ENCODE data around the gene SKA3. TPM values are rescaled to one million over a fixed set of nuclear protein-coding genes. Genes with fewer than 3 reads are reported as not detected.

Gene SKA3
- polyA plus RNA-seq, 1 donor (not counting 4 experiments of a cell fraction or from before 2014, with no cell fraction given), result 13.4 TPM

GRCh38 chr13:21123956-21124355, 52.4 kb downstream of the SKA3 start:
- FAIRE-seq, result no peak
- H3K27me3 ChIP-seq (ENCODE audit: control insufficient read depth, extremely low read depth, insufficient read depth, low read length), result no peaks in the 10 kb centered on the region
- dilution Hi-C loops (cut with MboI; ENCODE audit: extremely low pct_ligation_motif_present, low sequenced_read_pairs), result no loop called here

GRCh38 chr13:21121616-21122015, 54.7 kb downstream of the SKA3 start:
- no peak overlapping the region for H3K27ac ChIP-seq (ENCODE audit: control insufficient read depth, insufficient read depth, low read length)
- H3K9me1 ChIP-seq (ENCODE audit: control insufficient read depth, extremely low read depth, insufficient read depth, low read length), result no peaks in the 10 kb centered on the region
- no peaks in the 10 kb centered on the region for H3K79me2 ChIP-seq (ENCODE audit: control insufficient read depth, insufficient read depth, low read length)
- no peaks in the 10 kb centered on the region for H3K36me3 ChIP-seq (ENCODE audit: control insufficient read depth in 2 of 2, extremely low read depth in 1 of 2, insufficient read depth in 2 of 2, low read length in 2 of 2)
- TF ChIP-seq EZH2 (IDR thresholded peaks at IDR 0.05; ENCODE audit: low read length) (no peak), CTCF (optimal IDR thresholded peaks at IDR 0.05 in 1 of 3, IDR thresholded peaks at IDR 0.05 in 1 of 3, conservative IDR thresholded peaks at IDR 0.05 in 1 of 3; ENCODE audit: extremely low read depth in 1 of 3, insufficient read depth in 2 of 3, low read length in 3 of 3) (no peak)
- H3K4me2 ChIP-seq (ENCODE audit: control insufficient read depth, extremely low read depth, insufficient read depth, low read depth, low read length), result no peak overlapping the region
- DNase-seq (ENCODE audit: low read depth, low spot score) (no peak), FAIRE-seq (no peak)
- H3K27me3 ChIP-seq (ENCODE audit: control insufficient read depth, extremely low read depth, insufficient read depth, low read length), result no peaks in the 10 kb centered on the region
- dilution Hi-C loops (cut with MboI; ENCODE audit: extremely low pct_ligation_motif_present, low sequenced_read_pairs), result no loop called here
- no peaks in the 10 kb centered on the region for H3K4me1 ChIP-seq (ENCODE audit: control insufficient read depth, extremely low read depth, insufficient read depth, low read length)
- H3K9ac ChIP-seq (ENCODE audit: control insufficient read depth, extremely low read depth, insufficient read depth, low read length), result no peak overlapping the region
- H2AFZ ChIP-seq (ENCODE audit: control insufficient read depth, low read length), result no peak overlapping the region
- no peaks in the 10 kb centered on the region for H4K20me1 ChIP-seq (ENCODE audit: control insufficient read depth, extremely low read depth, insufficient read depth, low read length)
- H3K4me3 ChIP-seq (ENCODE audit: control insufficient read depth in 2 of 3, extremely low read depth in 1 of 3, insufficient read depth in 2 of 3, low read depth in 1 of 3, low read length in 3 of 3), result no peak overlapping the region
- no peaks in the 10 kb centered on the region for H3K9me3 ChIP-seq (ENCODE audit: control insufficient read depth, low read depth, low read length)

More at GRCh38 chr13:21123956-21124355, 52.4 kb downstream of the SKA3 start:
- no peak for DNase-seq (ENCODE audit: low read depth, low spot score)
- no peak overlapping the region for H3K27ac ChIP-seq (ENCODE audit: control insufficient read depth, insufficient read depth, low read length)
- H3K9me3 ChIP-seq (ENCODE audit: control insufficient read depth, low read depth, low read length), result no peaks in the 10 kb centered on the region
- no peak overlapping the region for H3K4me3 ChIP-seq (ENCODE audit: control insufficient read depth in 2 of 3, extremely low read depth in 1 of 3, insufficient read depth in 2 of 3, low read depth in 1 of 3, low read length in 3 of 3)
- H3K36me3 ChIP-seq (ENCODE audit: control insufficient read depth in 2 of 2, extremely low read depth in 1 of 2, insufficient read depth in 2 of 2, low read length in 2 of 2), result no peaks in the 10 kb centered on the region
- H3K4me1 ChIP-seq (ENCODE audit: control insufficient read depth, extremely low read depth, insufficient read depth, low read length), result no peaks in the 10 kb centered on the region
- TF ChIP-seq EZH2 (IDR thresholded peaks at IDR 0.05; ENCODE audit: low read length), result no peak
- no peak for TF ChIP-seq CTCF (optimal IDR thresholded peaks at IDR 0.05 in 1 of 3, IDR thresholded peaks at IDR 0.05 in 1 of 3, conservative IDR thresholded peaks at IDR 0.05 in 1 of 3; ENCODE audit: extremely low read depth in 1 of 3, insufficient read depth in 2 of 3, low read length in 3 of 3)
- no peak overlapping the region for H2AFZ ChIP-seq (ENCODE audit: control insufficient read depth, low read length)
- no peaks in the 10 kb centered on the region for H3K9me1 ChIP-seq (ENCODE audit: control insufficient read depth, extremely low read depth, insufficient read depth, low read length)
- H3K9ac ChIP-seq (ENCODE audit: control insufficient read depth, extremely low read depth, insufficient read depth, low read length), result no peak overlapping the region
- H3K79me2 ChIP-seq (ENCODE audit: control insufficient read depth, insufficient read depth, low read length), result no peaks in the 10 kb centered on the region
- H3K4me2 ChIP-seq (ENCODE audit: control insufficient read depth, extremely low read depth, insufficient read depth, low read depth, low read length), result no peak overlapping the region
- H4K20me1 ChIP-seq (ENCODE audit: control insufficient read depth, extremely low read depth, insufficient read depth, low read length), result no peaks in the 10 kb centered on the region
